ENCODE measurements around the gene SH3PXD2B. TPM values are rescaled to one million over a fixed set of nuclear protein-coding genes. Genes with fewer than 3 reads are reported as not detected.

Gene SH3PXD2B
- total and polyA plus RNA-seq, 2 of the 4 experiments (the other 2 are of a cell fraction): 8.2 to 14.4 TPM

DNA sequence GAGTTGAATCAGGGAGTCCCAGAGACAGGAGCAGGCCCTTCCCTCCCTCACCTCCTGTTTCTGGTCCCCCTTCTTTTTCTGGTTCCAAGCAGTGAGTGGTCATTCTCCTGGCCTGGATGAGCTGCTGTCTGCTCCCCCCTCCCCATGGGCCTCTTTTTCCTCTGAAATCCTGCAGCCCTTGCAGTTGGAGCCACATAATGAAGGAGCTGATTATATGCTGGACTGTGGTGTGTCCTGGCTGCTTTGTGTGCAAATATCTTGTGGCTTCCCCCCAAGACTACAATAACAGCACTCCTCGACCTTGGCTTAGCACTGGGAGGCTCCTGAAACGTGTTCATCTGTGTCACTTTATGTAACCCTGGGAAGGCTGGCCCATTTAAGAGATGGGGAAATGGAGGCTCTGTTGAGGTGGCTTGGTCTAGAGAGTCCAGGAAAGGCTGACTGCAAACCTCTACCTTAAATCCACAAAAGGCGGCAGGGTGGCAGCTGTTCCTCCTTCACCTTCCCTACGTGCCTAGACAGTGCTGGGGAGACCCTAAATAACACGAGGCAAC lies 69.2 kb downstream of the SH3PXD2B start:
- Histone ChIP-seq H3K4ac (ENCODE audit: low read depth, low read length) (no peak overlapping the region; the same call in 1 of the 2 replicates), H3K27me3 (ENCODE audit: control insufficient read depth, insufficient read depth, low read length) (no peaks in the 10 kb centered on the region), H2BK5ac (ENCODE audit: low read depth, low read length, poor library complexity, severe bottlenecking) (no peak overlapping the region), H3K56ac (ENCODE audit: extremely low read depth, insufficient read depth, low read length) (no peak overlapping the region), H2AK9ac (replicated peaks; ENCODE audit: low read depth, low read length, poor library complexity) (no peak overlapping the region), H3K9me1 (ENCODE audit: insufficient read depth, low read length) (peaks cover 17% of the 10 kb centered on the region), H2BK20ac (ENCODE audit: low read depth, low read length) (no peak overlapping the region), H3K79me1 (ENCODE audit: low read depth in 1 of 2, low read length in 2 of 2) (peaks cover 0 to 22% of the 10 kb centered on the region in 2 experiments; a peak in 2 of 4 replicates), H3K4me2 (ENCODE audit: low read depth, low read length) (no peak overlapping the region), H2AK5ac (ENCODE audit: low read depth, low read length) (no peak overlapping the region), H4K91ac (ENCODE audit: insufficient read depth, low read depth, low read length) (no peak overlapping the region), H3K27ac (ENCODE audit: insufficient read depth, low read length) (no peak overlapping the region), H3K14ac (replicated peaks; ENCODE audit: low read depth, low read length) (no peak overlapping the region), H3K9me3 (ENCODE audit: control insufficient read depth, insufficient read depth, low read length) (no peaks in the 10 kb centered on the region), H3K4me3 (ENCODE audit: insufficient read depth, low read depth, low read length) (no peak overlapping the region), H4K5ac (ENCODE audit: low read depth, low read length) (no peak overlapping the region), H2AFZ (replicated peaks; ENCODE audit: low read length, poor library complexity) (no peak overlapping the region), H2BK15ac (ENCODE audit: low read depth, low read length) (no peak overlapping the region), H3K18ac (ENCODE audit: low read depth, low read length) (no peak overlapping the region), H3K23ac (ENCODE audit: low read depth, low read length) (no peak overlapping the region), H3K4me1 (ENCODE audit: control insufficient read depth, insufficient read depth, low read length) (peaks cover 18% of the 10 kb centered on the region), H4K20me1 (ENCODE audit: insufficient read depth, low read length) (peaks cover 9% of the 10 kb centered on the region), H4K8ac (ENCODE audit: low read depth in 2 of 2, low read length in 2 of 2) (no peak overlapping the region), H3K36me3 (ENCODE audit: control insufficient read depth, insufficient read depth, low read length) (peaks cover 43% of the 10 kb centered on the region), H3K9ac (ENCODE audit: low read depth, low read length) (no peak overlapping the region), H2BK120ac (ENCODE audit: low read depth, low read length) (no peak overlapping the region)
- ATAC-seq (ENCODE audit: low read depth) (no peak), DNase-seq (no peak)
- no TSS peak for BruUV-seq (replicated peaks)
- dilution Hi-C loops (cut with HindIII; ENCODE audit: low sequenced_read_pairs, unreplicated experiment) (no loop called here), intact Hi-C loops (cut with micrococcal nuclease) (no loop called here), in situ Hi-C loops (cut with MboI; ENCODE audit: low sequenced_read_pairs) (no loop called here)
- POLR2A ChIA-PET (ENCODE audit: unreplicated experiment): no interaction called here
- no CpG with 5 or more reads among the region's 5 CpGs for WGBS, 2 experiments (ENCODE audit: extremely low coverage in 2 of 2, insufficient read length in 1 of 2)
- CTCF ChIA-PET: no interaction called here
- no peak for TF ChIP-seq RCOR1 (IDR thresholded peaks at IDR 0.05; ENCODE audit: insufficient replicate concordance, low read length)
- no peak for TF ChIP-seq CHD1 (IDR thresholded peaks at IDR 0.05; ENCODE audit: low read depth, low read length)
- no peak for TF ChIP-seq RFX5 (IDR thresholded peaks at IDR 0.05; ENCODE audit: low read depth, low read length)
- TF ChIP-seq CEBPB (IDR thresholded peaks at IDR 0.05; ENCODE audit: low read depth, low read length): no peak
- TF ChIP-seq MXI1 (IDR thresholded peaks at IDR 0.05; ENCODE audit: borderline replicate concordance, low read depth, low read length): no peak
- TF ChIP-seq POLR2A (IDR thresholded peaks at IDR 0.05; ENCODE audit: low read depth, low read length): no peak

Measured in IMR-90 (cell line).